HepG2 (cell line): Measurements from ENCODE around the gene CCDC91. TPM values are rescaled to one million over a fixed set of nuclear protein-coding genes. Genes with fewer than 3 reads are reported as not detected.
A peak's percentile ranks its signal among the peaks of the same experiment; 100 is the strongest.

Experiments used
- ATAC-seq: fragments of 200-7000 bp; cut with Tn5 transposase; 3 replicates; pipeline ENCODE4 v1.9.1; 2020; ENCODE audit warnings: mild to moderate bottlenecking, moderate library complexity
- BruUV-seq: library from RNA; stranded (reverse); fragments of 400-500 nt; replicated peaks from 2 replicates; lab custom pipeline; 2021; lab: Mats Ljungman, UMichigan
- CTCF ChIA-PET: fragments of 300-600 bp; formaldehyde crosslinking; extraction: SDS; loops from one replicate; lab custom pipeline; 2021; ENCODE audit warnings: low total read pairs, inconsistent platforms, low intra/inter-chr PET ratio; lab: Yijun Ruan, JAX
- POLR2A ChIA-PET: fragments of 350-600 bp; sonication (Branson Sonifier 250); formaldehyde crosslinking; loops from one replicate; lab custom pipeline; 2020; ENCODE audit warnings: antibody characterized with exemption, inconsistent platforms; lab: Yijun Ruan, JAX
- DNase-seq: peaks from one replicate; pipeline ENCODE4 v3.0.0-alpha.2; 2015; ENCODE audit warnings: low spot score
- FAIRE-seq: peaks from 3 replicates; lab custom pipeline; 2011; peaks lifted over from hg19 to GRCh38; lab: Jason Lieb, UNC
- H2AFZ ChIP-seq: one replicate; pipeline ENCODE4 v1.6.1; 2011; ENCODE audit warnings: low read length, inconsistent platforms
- H3K27ac ChIP-seq: fragments of 300-600 bp; 3 replicates; pipeline ENCODE4 v1.8.0; 2011; ENCODE audit warnings: mixed run types, mild to moderate bottlenecking, mixed read lengths, low read length, inconsistent platforms; ENCODE audit not compliant: insufficient read depth; ENCODE audit errors: extremely low read length
- H3K27me3 ChIP-seq, 2 experiments: fragments of 200-600 bp in 1 of 2; 2 replicates in 1 of 2; 3 replicates in 1 of 2; pipeline versions ENCODE4 v1.6.0 to v1.8.0; 2011; ENCODE audit warnings: low read length in 2 of 2, mild to moderate bottlenecking in 2 of 2, moderate library complexity in 2 of 2, inconsistent platforms in 1 of 2; ENCODE audit not compliant: insufficient read depth in 2 of 2, control insufficient read depth in 1 of 2
- H3K36me3 ChIP-seq, 2 experiments: fragments of 200-600 bp in 1 of 2; replicated peaks in 1 of 2; 2 replicates in 1 of 2; 3 replicates in 1 of 2; pipeline versions ENCODE4 v1.5.1 to v1.8.0; 2011; ENCODE audit warnings: low read length in 2 of 2, inconsistent platforms in 1 of 2; ENCODE audit not compliant: insufficient read depth in 2 of 2, control insufficient read depth in 1 of 2
- H3K4me1 ChIP-seq: 2 replicates; pipeline ENCODE4 v1.5.1; 2012; ENCODE audit warnings: low read length, inconsistent platforms; ENCODE audit not compliant: insufficient read depth
- H3K4me2 ChIP-seq: 2 replicates; pipeline ENCODE4 v1.6.0; 2011; ENCODE audit warnings: low read depth, low read length, inconsistent platforms
- H3K4me3 ChIP-seq, 3 experiments: fragments of 200-600 bp in 1 of 3; sonication (generic), shearing (Covaris generic) in 1 of 3; replicated peaks in 1 of 3; 2 replicates each; pipeline ENCODE4 v1.5.1; 2011 to 2016; ENCODE audit warnings: low read length in 3 of 3, inconsistent platforms in 2 of 3, low read depth in 2 of 3, mild to moderate bottlenecking in 2 of 3, control low read depth in 1 of 3, mixed read lengths in 1 of 3; ENCODE audit not compliant: insufficient read depth in 1 of 3
- H3K79me2 ChIP-seq: one replicate; pipeline ENCODE4 v1.6.1; 2011; ENCODE audit warnings: low read length, inconsistent platforms; ENCODE audit not compliant: insufficient read depth
- H3K9ac ChIP-seq: 2 replicates; pipeline ENCODE4 v1.6.0; 2011; ENCODE audit warnings: mild to moderate bottlenecking, low read depth, low read length, inconsistent platforms; ENCODE audit not compliant: insufficient read depth
- H3K9me3 ChIP-seq: 2 replicates; pipeline ENCODE4 v1.5.1; 2012; ENCODE audit warnings: mild to moderate bottlenecking, low read length
- H4K20me1 ChIP-seq: 2 replicates; pipeline ENCODE4 v1.6.0; 2011; ENCODE audit warnings: inconsistent platforms, mild to moderate bottlenecking, low read length, moderate library complexity; ENCODE audit not compliant: insufficient read depth
- AHR ChIP-seq: IDR thresholded peaks from 2 replicates; pipeline ENCODE4 v1.6.1; 2018; ENCODE audit warnings: missing genetic modification reagents, missing compliant biosample characterization
- JARID2 ChIP-seq: sonication (generic); formaldehyde crosslinking; IDR thresholded peaks from 2 replicates; pipeline ENCODE4 v1.8.1; 2023; ENCODE audit warnings: missing genetic modification reagents, inconsistent platforms; ENCODE audit not compliant: insufficient replicate concordance
- JUNB ChIP-seq: sonication (generic); formaldehyde crosslinking; IDR thresholded peaks from 2 replicates; pipeline ENCODE4 v1.8.0; 2022; ENCODE audit warnings: missing genetic modification reagents, mild to moderate bottlenecking, borderline replicate concordance
- MTA3 ChIP-seq: sonication (generic); formaldehyde crosslinking; IDR thresholded peaks from 2 replicates; pipeline ENCODE4 v1.4.0; 2020; ENCODE audit warnings: missing genetic modification reagents
- SALL2 ChIP-seq: sonication (generic); formaldehyde crosslinking; IDR thresholded peaks from 2 replicates; pipeline ENCODE4 v1.8.1; 2023; ENCODE audit warnings: mild to moderate bottlenecking, missing genetic modification reagents, inconsistent platforms
- SIN3A ChIP-seq: IDR thresholded peaks from 2 replicates; pipeline ENCODE4 v1.6.1; 2011; ENCODE audit warnings: low read depth, mild to moderate bottlenecking, control low read depth, low read length, borderline replicate concordance
- SMARCC2 ChIP-seq: fragments of 450-650 bp; IDR thresholded peaks from 2 replicates; pipeline ENCODE4 v1.6.1; 2017; ENCODE audit warnings: antibody characterized with exemption, mild to moderate bottlenecking
- SRSF1 ChIP-seq: fragments of 200-400 bp; formaldehyde crosslinking; optimal IDR thresholded peaks from 2 replicates; pipeline ENCODE3; 2017; ENCODE audit warnings: mild to moderate bottlenecking, low read depth, low read length, moderate library complexity
- SRY ChIP-seq: sonication (generic); formaldehyde crosslinking; IDR thresholded peaks from 2 replicates; pipeline ENCODE4 v1.8.0; 2022; ENCODE audit warnings: mild to moderate bottlenecking, missing genetic modification reagents
- ZBTB49 ChIP-seq: sonication (generic); formaldehyde crosslinking; IDR thresholded peaks from 2 replicates; pipeline ENCODE4 v1.4.0; 2020; ENCODE audit warnings: missing genetic modification reagents, borderline replicate concordance
- ZC3H4 ChIP-seq: sonication (generic); formaldehyde crosslinking; IDR thresholded peaks from 2 replicates; pipeline ENCODE4 v1.4.0; 2020; ENCODE audit warnings: missing genetic modification reagents, borderline replicate concordance
- ZNF256 ChIP-seq: sonication (generic); formaldehyde crosslinking; conservative IDR thresholded peaks from 2 replicates; pipeline ENCODE4 v1.4.0; 2020; ENCODE audit warnings: missing genetic modification reagents
- ZNF530 ChIP-seq: sonication (generic); formaldehyde crosslinking; IDR thresholded peaks from 2 replicates; pipeline ENCODE4 v1.5.0; 2020; ENCODE audit warnings: low read depth, mild to moderate bottlenecking, missing genetic modification reagents
- ZNF569 ChIP-seq: sonication (generic); formaldehyde crosslinking; IDR thresholded peaks from 2 replicates; pipeline ENCODE4 v1.5.0; 2020; ENCODE audit warnings: mild to moderate bottlenecking, missing genetic modification reagents, moderate library complexity, borderline replicate concordance
- ZNF850 ChIP-seq: sonication (generic); formaldehyde crosslinking; conservative IDR thresholded peaks from 2 replicates; pipeline ENCODE4 v1.9.0; 2021; ENCODE audit warnings: mild to moderate bottlenecking, missing genetic modification reagents
- WGBS: methylation state at CpG from one replicate; pipeline ENCODE4 v1.1.6; 2017; ENCODE audit warnings: low lambda C conversion rate; 5-methylcytosine and 5-hydroxymethylcytosine counted together
- in situ Hi-C: cut with HindIII; loops from 2 replicates; pipeline ENCODE4 v1.10.0; 2017; ENCODE audit warnings: low pct_unique_long_range_greater_than_20kb; ENCODE audit not compliant: extremely low pct_ligation_motif_present
- intact Hi-C: fragments of 100-400 bp; cut with micrococcal nuclease; formaldehyde crosslinking; loops from one replicate; pipeline ENCODE4 v1.10.0; 2022; ENCODE audit not compliant: unreplicated experiment
- polyA plus RNA-seq, 8 experiments: library from polyadenylated mRNA; depleted of rRNA in 3 of 8; stranded (reverse) in 7 of 8; unstranded in 1 of 8; fragments of >200 nt; fragmentation: Illumina TruSeq in 4 of 8; extraction: Trizol in 4 of 8; gene quantifications; 2 replicates each; pipeline versions ENCODE4 v1.2.1 to v1.2.3, GENCODE V29; 2011 to 2016; ENCODE audit warnings: low read depth in 4 of 8, missing spikeins in 1 of 8, mixed read lengths in 1 of 8; ENCODE audit not compliant: insufficient read depth in 1 of 8
- total RNA-seq, 5 experiments: library from RNA; depleted of rRNA; stranded (reverse); fragments of >200 nt; fragmentation: Illumina TruSeq; extraction: Trizol; gene quantifications; 2 replicates each; pipeline ENCODE4 v1.2.3, GENCODE V29; 2016; ENCODE audit warnings: low read depth in 1 of 5
- TF ChIP-seq, protein P1 (sequence below): sonication (generic); formaldehyde crosslinking; IDR thresholded peaks from 2 replicates; pipeline ENCODE4 v1.9.0; 2022; ENCODE audit warnings: low read depth, missing genetic modification reagents
- TF ChIP-seq, protein P2 (sequence below): sonication (generic); formaldehyde crosslinking; IDR thresholded peaks from 2 replicates; pipeline ENCODE4 v1.5.1; 2020; ENCODE audit warnings: mild to moderate bottlenecking, missing genetic modification reagents, borderline replicate concordance

The CCDC91 gene
- total and polyA plus RNA-seq, 2 of the 13 experiments (the other 11 are each of a cell fraction or from before 2014, with no cell fraction given) = 9.8 to 15.8 TPM

GRCh38 chr12:28318273-28318672, 128.0 kb downstream of the CCDC91 start (continued):
- TF ChIP-seq SRY (CRISPR knock-in tag) (no peak), ZC3H4 (CRISPR knock-in tag) (no peak), ZNF256 (CRISPR knock-in tag) (no peak), ZNF569 (no peak), MTA3 (CRISPR knock-in tag) (no peak)
- TF ChIP-seq, protein P1, sequence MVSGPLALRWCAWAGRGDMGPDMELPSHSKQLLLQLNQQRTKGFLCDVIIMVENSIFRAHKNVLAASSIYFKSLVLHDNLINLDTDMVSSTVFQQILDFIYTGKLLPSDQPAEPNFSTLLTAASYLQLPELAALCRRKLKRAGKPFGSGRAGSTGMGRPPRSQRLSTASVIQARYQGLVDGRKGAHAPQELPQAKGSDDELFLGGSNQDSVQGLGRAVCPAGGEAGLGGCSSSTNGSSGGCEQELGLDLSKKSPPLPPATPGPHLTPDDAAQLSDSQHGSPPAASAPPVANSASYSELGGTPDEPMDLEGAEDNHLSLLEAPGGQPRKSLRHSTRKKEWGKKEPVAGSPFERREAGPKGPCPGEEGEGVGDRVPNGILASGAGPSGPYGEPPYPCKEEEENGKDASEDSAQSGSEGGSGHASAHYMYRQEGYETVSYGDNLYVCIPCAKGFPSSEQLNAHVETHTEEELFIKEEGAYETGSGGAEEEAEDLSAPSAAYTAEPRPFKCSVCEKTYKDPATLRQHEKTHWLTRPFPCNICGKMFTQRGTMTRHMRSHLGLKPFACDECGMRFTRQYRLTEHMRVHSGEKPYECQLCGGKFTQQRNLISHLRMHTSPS (CRISPR knock-in tag) = no peak
- TF ChIP-seq, protein P2, sequence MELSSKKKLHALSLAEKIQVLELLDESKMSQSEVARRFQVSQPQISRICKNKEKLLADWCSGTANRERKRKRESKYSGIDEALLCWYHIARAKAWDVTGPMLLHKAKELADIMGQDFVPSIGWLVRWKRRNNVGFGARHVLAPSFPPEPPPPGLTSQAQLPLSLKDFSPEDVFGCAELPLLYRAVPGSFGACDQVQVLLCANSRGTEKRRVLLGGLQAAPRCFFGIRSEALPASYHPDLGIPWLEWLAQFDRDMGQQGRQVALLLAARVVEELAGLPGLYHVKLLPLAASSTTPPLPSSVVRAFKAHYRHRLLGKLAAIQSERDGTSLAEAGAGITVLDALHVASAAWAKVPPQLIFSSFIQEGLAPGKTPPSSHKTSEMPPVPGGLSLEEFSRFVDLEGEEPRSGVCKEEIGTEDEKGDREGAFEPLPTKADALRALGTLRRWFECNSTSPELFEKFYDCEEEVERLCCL (CRISPR knock-in tag) = no peak

- H3K27ac ChIP-seq = no peak overlapping the region
- TF ChIP-seq SRSF1 (no peak), JUNB (CRISPR knock-in tag) (no peak), ZNF530 (CRISPR knock-in tag) (no peak), JARID2 (CRISPR knock-in tag) (no peak), ZNF850 (CRISPR knock-in tag) (no peak), SALL2 (CRISPR knock-in tag) (no peak), SIN3A (no peak), ZBTB49 (no peak), AHR (CRISPR knock-in tag) (no peak), SMARCC2 (no peak)
- TF ChIP-seq, all 625 proteins: peak for 0
- H3K79me2 ChIP-seq = no peaks in the 10 kb centered on the region
- in situ Hi-C loops (no loop called here), intact Hi-C loops (no loop called here)
- CTCF ChIA-PET = no interaction called here
- H3K9ac ChIP-seq = no peak overlapping the region
- no peak overlapping the region for H3K4me3 ChIP-seq
- no peak for ATAC-seq
- FAIRE-seq = no peak
- H2AFZ ChIP-seq = no peak overlapping the region
- peak; percentile 1 for DNase-seq
- H3K9me3 ChIP-seq = peaks cover 5% of the 10 kb centered on the region; the same call in 1 of the 2 replicates
- POLR2A ChIA-PET = no interaction called here
- peaks cover 9% of the 10 kb centered on the region for H3K4me1 ChIP-seq
- BruUV-seq = no TSS peak
- H3K36me3 ChIP-seq = no peaks in the 10 kb centered on the region
- H3K27me3 ChIP-seq = no peaks in the 10 kb centered on the region
- no peaks in the 10 kb centered on the region for H4K20me1 ChIP-seq
- WGBS = 98% methylated on average over 1 of the region's 1 CpG
- no peak overlapping the region for H3K4me2 ChIP-seq
These were observed 130.1 kb downstream of the CCDC91 start for GRCh38 chr12:28320353-28320752.
